Endothelial cell of umbilical vein (primary cell): ENCODE data around the gene NKX2-4. TPM values are rescaled to one million over a fixed set of nuclear protein-coding genes. Genes with fewer than 3 reads are reported as not detected.

Experiments
- BruUV-seq: library from RNA; stranded (reverse); fragments of 400-500 nt; replicated peaks from 2 replicates; lab custom pipeline; 2021; lab: Mats Ljungman, UMichigan
- CTCF ChIA-PET: fragments of 300-600, 350-600 bp; sonication (Branson Sonifier 250); formaldehyde crosslinking; loops from one replicate; lab custom pipeline; 2021; ENCODE audit warnings: antibody characterized with exemption, inconsistent platforms; lab: Charles Lee
- POLR2A ChIA-PET: fragments of 300-600, 350-600 bp; sonication (Branson Sonifier 250); formaldehyde crosslinking; loops from one replicate; lab custom pipeline; 2021; ENCODE audit warnings: antibody characterized with exemption, inconsistent platforms; lab: Charles Lee
- DNase-seq: peaks from one replicate; pipeline ENCODE4 v3.0.0-alpha.2; 2011; ENCODE audit warnings: low read depth, low spot score
- FAIRE-seq: peaks from 2 replicates; lab custom pipeline; 2011; peaks lifted over from hg19 to GRCh38; lab: Jason Lieb, UNC
- H2AFZ ChIP-seq: 2 replicates; pipeline ENCODE4 v1.6.0; 2012; ENCODE audit warnings: low read depth, low read length, control low read depth, inconsistent platforms
- H3K27ac ChIP-seq: 2 replicates; pipeline ENCODE4 v1.5.1; 2011; ENCODE audit warnings: low read depth, mild to moderate bottlenecking, control low read depth, low read length, moderate library complexity; ENCODE audit not compliant: insufficient read depth
- H3K27me3 ChIP-seq, 2 experiments: 2 replicates each; pipeline versions ENCODE4 v1.6.0 to v1.6.1; 2011; ENCODE audit warnings: low read length in 2 of 2, mixed read lengths in 1 of 2; ENCODE audit not compliant: control insufficient read depth in 2 of 2, insufficient read depth in 2 of 2
- H3K36me3 ChIP-seq, 2 experiments: 2 replicates in 1 of 2; 3 replicates in 1 of 2; pipeline ENCODE4 v1.5.1; 2011; ENCODE audit warnings: low read length in 2 of 2, mild to moderate bottlenecking in 1 of 2, moderate library complexity in 1 of 2; ENCODE audit not compliant: control insufficient read depth in 2 of 2, insufficient read depth in 2 of 2; ENCODE audit errors: extremely low read depth in 1 of 2
- H3K4me1 ChIP-seq: 3 replicates; pipeline ENCODE4 v1.5.1; 2011; ENCODE audit warnings: mild to moderate bottlenecking, low read length; ENCODE audit not compliant: control insufficient read depth, insufficient read depth; ENCODE audit errors: extremely low read depth
- H3K4me2 ChIP-seq: 2 replicates; pipeline ENCODE4 v1.6.1; 2011; ENCODE audit warnings: low read length, control low read depth, mixed read lengths; ENCODE audit not compliant: insufficient read depth
- H3K4me3 ChIP-seq, 3 experiments: fragments of 200-600 bp in 1 of 3; sonication (generic), shearing (Covaris generic) in 1 of 3; replicated peaks in 1 of 3; 2 replicates each; pipeline ENCODE4 v1.5.1; 2011 to 2016; ENCODE audit warnings: control low read depth in 3 of 3, low read length in 3 of 3, mild to moderate bottlenecking in 2 of 3, inconsistent platforms in 1 of 3, low read depth in 1 of 3, moderate library complexity in 1 of 3; ENCODE audit not compliant: insufficient read depth in 1 of 3
- H3K79me2 ChIP-seq: 2 replicates; pipeline ENCODE4 v1.6.0; 2012; ENCODE audit warnings: low read length, inconsistent platforms; ENCODE audit not compliant: control insufficient read depth, insufficient read depth
- H3K9ac ChIP-seq: replicated peaks from 2 replicates; pipeline ENCODE3; 2011; ENCODE audit warnings: low read length, control low read depth; ENCODE audit not compliant: insufficient read depth; ENCODE audit errors: extremely low read depth
- H3K9me1 ChIP-seq: replicated peaks from 3 replicates; pipeline ENCODE4 v1.6.0; 2011; ENCODE audit warnings: mild to moderate bottlenecking, low read length; ENCODE audit not compliant: control insufficient read depth, insufficient read depth; ENCODE audit errors: extremely low read depth
- H3K9me3 ChIP-seq: replicated peaks from 2 replicates; pipeline ENCODE4 v1.5.1; 2012; ENCODE audit warnings: low read length, inconsistent platforms; ENCODE audit not compliant: control insufficient read depth, insufficient read depth
- H4K20me1 ChIP-seq: replicated peaks from 2 replicates; pipeline ENCODE3; 2011; ENCODE audit warnings: mild to moderate bottlenecking, low read length; ENCODE audit not compliant: control insufficient read depth, insufficient read depth; ENCODE audit errors: extremely low read depth
- EZH2 ChIP-seq: IDR thresholded peaks from 2 replicates; pipeline ENCODE4 v1.6.1; 2012; ENCODE audit warnings: borderline replicate concordance, low read depth, mild to moderate bottlenecking, moderate library complexity, low read length, inconsistent platforms; ENCODE audit not compliant: severe bottlenecking
- FOS ChIP-seq: IDR thresholded peaks from 2 replicates; pipeline ENCODE4 v1.6.1; 2011; ENCODE audit warnings: mild to moderate bottlenecking, low read length, moderate library complexity, borderline replicate concordance; ENCODE audit not compliant: insufficient read depth
- GATA2 ChIP-seq: IDR thresholded peaks from 2 replicates; pipeline ENCODE4 v1.7.0; 2011; ENCODE audit warnings: low read depth, mild to moderate bottlenecking, moderate library complexity, mixed read lengths, low read length; ENCODE audit not compliant: insufficient read length, insufficient read depth
- JUN ChIP-seq: IDR thresholded peaks from 2 replicates; pipeline ENCODE4 v1.6.1; 2011; ENCODE audit warnings: borderline replicate concordance, low read depth; ENCODE audit not compliant: insufficient read length, insufficient read depth
- MAX ChIP-seq: IDR thresholded peaks from 2 replicates; pipeline ENCODE4 v1.6.1; 2011; ENCODE audit not compliant: insufficient read depth, insufficient read length
- MYC ChIP-seq: IDR thresholded peaks from one replicate; pipeline ENCODE4 v1.6.1; 2011; ENCODE audit warnings: mild to moderate bottlenecking, low read depth, low read length
- POLR2A ChIP-seq: IDR thresholded peaks from 2 replicates; pipeline ENCODE4 v1.6.1; 2012; ENCODE audit warnings: low read depth, mild to moderate bottlenecking, control low read depth, low read length
- POLR2AphosphoS5 ChIP-seq: IDR thresholded peaks from 2 replicates; pipeline ENCODE4 v1.6.1; 2012; ENCODE audit warnings: low read depth, mild to moderate bottlenecking, control low read depth, low read length, moderate library complexity; ENCODE audit not compliant: insufficient read depth
- dilution Hi-C: fragments of 300-500 bp; cut with MboI; formaldehyde crosslinking; loops from one replicate; pipeline ENCODE4 v1.15.0; 2019; ENCODE audit warnings: low sequenced_read_pairs; ENCODE audit not compliant: extremely low pct_ligation_motif_present
- intact Hi-C: fragments of 100-400 bp; cut with micrococcal nuclease; formaldehyde crosslinking; loops from one replicate; pipeline ENCODE4 v1.10.0; 2022
- polyA plus RNA-seq, 4 experiments: library from polyadenylated mRNA; depleted of rRNA in 3 of 4; stranded (reverse) in 3 of 4; unstranded in 1 of 4; fragments of >200 nt; gene quantifications; 2 replicates each; pipeline versions ENCODE4 v1.2.1 to v1.2.3, GENCODE V29; 2011 to 2012; ENCODE audit warnings: missing spikeins in 1 of 4
- total RNA-seq: library from RNA; stranded (reverse); gene quantifications from 2 replicates; pipeline ENCODE4 v1.2.3, GENCODE V29; 2021
- TF ChIP-seq, protein P1 (sequence below), 2 donors: IDR thresholded peaks; 1 replicate in 1 of 2; 2 replicates in 1 of 2; pipeline ENCODE4 v1.5.1; 2011; ENCODE audit warnings: low read length in 2 of 2, mild to moderate bottlenecking in 2 of 2, moderate library complexity in 2 of 2, control low read depth in 1 of 2, inconsistent platforms in 1 of 2, low read depth in 1 of 2; ENCODE audit not compliant: insufficient read depth in 1 of 2; ENCODE audit errors: extremely low read depth in 1 of 2

Gene NKX2-4
- total and polyA plus RNA-seq, 2 donors (not counting 3 experiments of a cell fraction or from before 2014, with no cell fraction given) = not detected

DNA sequence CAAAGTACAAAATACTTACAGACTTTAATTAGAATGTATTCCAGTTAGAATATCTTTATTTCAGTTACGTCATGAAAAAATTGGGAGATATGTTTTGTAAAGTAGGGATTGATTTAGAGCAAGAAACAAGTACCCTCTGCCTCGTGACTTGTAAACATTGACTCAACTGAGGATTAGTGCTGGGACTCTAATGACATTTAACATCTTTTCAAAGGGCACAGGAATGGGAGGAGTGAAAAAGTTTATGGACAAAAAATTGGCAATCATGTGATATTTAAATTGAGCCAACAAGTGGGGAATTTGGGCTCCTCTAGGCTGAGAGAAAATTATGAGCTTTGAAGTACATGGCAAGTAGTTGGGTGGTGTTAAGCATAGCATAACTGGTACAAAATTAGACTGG, 25.3 kb downstream of the NKX2-4 start:
- H3K9ac ChIP-seq = no peak overlapping the region
- H3K9me1 ChIP-seq = no peaks in the 10 kb centered on the region
- FAIRE-seq (no peak), DNase-seq (no peak)
- dilution Hi-C loops (no loop called here), intact Hi-C loops (no loop called here)
- no peak overlapping the region for H3K4me3 ChIP-seq
- H3K27ac ChIP-seq = no peak overlapping the region
- no peak overlapping the region for H3K4me2 ChIP-seq
- peaks cover 15% of the 10 kb centered on the region for H3K79me2 ChIP-seq
- H3K27me3 ChIP-seq = no peaks in the 10 kb centered on the region
- no peaks in the 10 kb centered on the region for H3K4me1 ChIP-seq
- H3K36me3 ChIP-seq = no peaks in the 10 kb centered on the region
- H4K20me1 ChIP-seq = no peaks in the 10 kb centered on the region
- CTCF ChIA-PET = interaction anchor here (1.3 to 1.5 kb wide), 2 partner anchors 19 to 134 kb away, joined by 4 to 5 read pairs; no protein-coding TSS in a partner anchor
- BruUV-seq = no TSS peak
- POLR2A ChIA-PET = no interaction called here
- no peak overlapping the region for H2AFZ ChIP-seq
- TF ChIP-seq POLR2A = no peak
- TF ChIP-seq GATA2 = no peak
- no peak for TF ChIP-seq FOS
- no peak for TF ChIP-seq MAX
- no peak for TF ChIP-seq MYC
- H3K9me3 ChIP-seq = no peaks in the 10 kb centered on the region

GRCh38 chr20:21371193-21371592, 26.1 kb downstream of the NKX2-4 start:
- TF ChIP-seq FOS = no peak
- no peak for TF ChIP-seq POLR2A
- no peak for TF ChIP-seq MYC
- TF ChIP-seq MAX = no peak
- no peak for TF ChIP-seq POLR2AphosphoS5
- no peak for TF ChIP-seq JUN
- TF ChIP-seq EZH2 = no peak
- TF ChIP-seq GATA2 = no peak
- TF ChIP-seq, protein P1, sequence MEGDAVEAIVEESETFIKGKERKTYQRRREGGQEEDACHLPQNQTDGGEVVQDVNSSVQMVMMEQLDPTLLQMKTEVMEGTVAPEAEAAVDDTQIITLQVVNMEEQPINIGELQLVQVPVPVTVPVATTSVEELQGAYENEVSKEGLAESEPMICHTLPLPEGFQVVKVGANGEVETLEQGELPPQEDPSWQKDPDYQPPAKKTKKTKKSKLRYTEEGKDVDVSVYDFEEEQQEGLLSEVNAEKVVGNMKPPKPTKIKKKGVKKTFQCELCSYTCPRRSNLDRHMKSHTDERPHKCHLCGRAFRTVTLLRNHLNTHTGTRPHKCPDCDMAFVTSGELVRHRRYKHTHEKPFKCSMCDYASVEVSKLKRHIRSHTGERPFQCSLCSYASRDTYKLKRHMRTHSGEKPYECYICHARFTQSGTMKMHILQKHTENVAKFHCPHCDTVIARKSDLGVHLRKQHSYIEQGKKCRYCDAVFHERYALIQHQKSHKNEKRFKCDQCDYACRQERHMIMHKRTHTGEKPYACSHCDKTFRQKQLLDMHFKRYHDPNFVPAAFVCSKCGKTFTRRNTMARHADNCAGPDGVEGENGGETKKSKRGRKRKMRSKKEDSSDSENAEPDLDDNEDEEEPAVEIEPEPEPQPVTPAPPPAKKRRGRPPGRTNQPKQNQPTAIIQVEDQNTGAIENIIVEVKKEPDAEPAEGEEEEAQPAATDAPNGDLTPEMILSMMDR (IDR thresholded peaks at IDR 0.05; ENCODE audit: extremely low read depth in 1 of 2, insufficient read depth in 1 of 2, low read depth in 1 of 2, low read length in 2 of 2) = no peak
- BruUV-seq = no TSS peak

More at GRCh38 chr20:21371193-21371592, 26.1 kb downstream of the NKX2-4 start:
- no peak overlapping the region for H3K27ac ChIP-seq
- CTCF ChIA-PET = interaction anchor here (1.1 to 1.5 kb wide), 3 partner anchors 9 to 134 kb away, joined by 3 to 5 read pairs (median 4); no protein-coding TSS in a partner anchor
- H3K4me1 ChIP-seq = no peaks in the 10 kb centered on the region
- DNase-seq (no peak), FAIRE-seq (no peak)
- no peaks in the 10 kb centered on the region for H3K9me1 ChIP-seq
- no peaks in the 10 kb centered on the region for H3K27me3 ChIP-seq
- dilution Hi-C loops (no loop called here), intact Hi-C loops (no loop called here)
- H3K4me2 ChIP-seq = no peak overlapping the region
- H2AFZ ChIP-seq = no peak overlapping the region
- H4K20me1 ChIP-seq = no peaks in the 10 kb centered on the region
- H3K79me2 ChIP-seq = peaks cover 15% of the 10 kb centered on the region
- H3K9me3 ChIP-seq = no peaks in the 10 kb centered on the region
- H3K4me3 ChIP-seq = no peak overlapping the region
- peaks cover 0 to 5% of the 10 kb centered on the region in 2 experiments for H3K36me3 ChIP-seq
- no peak overlapping the region for H3K9ac ChIP-seq
- POLR2A ChIA-PET = no interaction called here
